Measurements from ENCODE around the gene EGFLAM. TPM values are rescaled to one million over a fixed set of nuclear protein-coding genes. Genes with fewer than 3 reads are reported as not detected.

EGFLAM gene
- total and polyA plus RNA-seq, 10 of the 15 experiments (the other 5 are each of a cell fraction or from before 2014, with no cell fraction given): 0.37 TPM; not detected in 9

GRCh38 chr5:38347896-38348295 lies 89.5 kb downstream of the EGFLAM start:
- Histone ChIP-seq H3K9ac (ENCODE audit: control insufficient read depth, insufficient read depth, low read length) (no peak overlapping the region), H3K9me3 (replicated peaks; ENCODE audit: control insufficient read depth, insufficient read depth, low read length) (no peaks in the 10 kb centered on the region), H3K27me3 (replicated peaks in 1 of 2; ENCODE audit: control insufficient read depth in 2 of 2, insufficient read depth in 2 of 2, low read length in 1 of 2) (no peaks in the 10 kb centered on the region), H2AFZ (ENCODE audit: control insufficient read depth, low read depth, low read length) (no peak overlapping the region), H3K4me1 (ENCODE audit: control insufficient read depth, insufficient read depth, low read length) (no peaks in the 10 kb centered on the region), H3K4me3 (no peak overlapping the region), H3K36me3 (ENCODE audit: control insufficient read depth in 2 of 2, insufficient read depth in 2 of 2, low read length in 1 of 2) (no peaks in the 10 kb centered on the region), H4K20me1 (ENCODE audit: control insufficient read depth, insufficient read depth) (no peaks in the 10 kb centered on the region), H3K79me2 (ENCODE audit: control insufficient read depth, insufficient read depth, low read length) (no peaks in the 10 kb centered on the region), H3K4me2 (ENCODE audit: control insufficient read depth, insufficient read depth) (no peak overlapping the region), H3K27ac (ENCODE audit: control insufficient read depth, insufficient read depth) (no peak overlapping the region)
- DNase-seq (ENCODE audit: low read depth, low spot score) (no peak), FAIRE-seq (no peak), ATAC-seq (no peak)
- ChIA-PET RAD21 (ENCODE audit: unreplicated experiment) (no interaction called here), SMC1A (ENCODE audit: uncharacterized antibody, unreplicated experiment) (no interaction called here), POLR2A (no interaction called here), CTCF (no interaction called here)
- BruUV-seq (replicated peaks): no TSS peak
- intact Hi-C loops (cut with micrococcal nuclease; ENCODE audit: unreplicated experiment): no loop called here
- 0% methylated on average over 1 of the region's 1 CpG for WGBS (ENCODE audit: insufficient coverage, insufficient replicate concordance, low lambda C conversion rate, missing lambda C conversion rate)
- in situ Hi-C loops (cut with MboI): no loop called here
- no peak for TF ChIP-seq HDAC2 (IDR thresholded peaks at IDR 0.05)
- no peak for TF ChIP-seq BCLAF1 (IDR thresholded peaks at IDR 0.05)
- TF ChIP-seq ELK1 (IDR thresholded peaks at IDR 0.05; ENCODE audit: low read depth, low read length): no peak
- no peak for TF ChIP-seq FOS (IDR thresholded peaks at IDR 0.05; ENCODE audit: borderline replicate concordance, extremely low read depth, insufficient read length)
- TF ChIP-seq NFYB (IDR thresholded peaks at IDR 0.05; ENCODE audit: insufficient read depth, low read depth, low read length): no peak
- TF ChIP-seq DPF2 (IDR thresholded peaks at IDR 0.05): no peak
- no peak for TF ChIP-seq E4F1 (IDR thresholded peaks at IDR 0.05; ENCODE audit: borderline replicate concordance, partially characterized antibody)
- TF ChIP-seq, protein P1, sequence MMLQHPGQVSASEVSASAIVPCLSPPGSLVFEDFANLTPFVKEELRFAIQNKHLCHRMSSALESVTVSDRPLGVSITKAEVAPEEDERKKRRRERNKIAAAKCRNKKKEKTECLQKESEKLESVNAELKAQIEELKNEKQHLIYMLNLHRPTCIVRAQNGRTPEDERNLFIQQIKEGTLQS (IDR thresholded peaks at IDR 0.05; ENCODE audit: borderline replicate concordance, extremely low read depth, low read depth, low read length): no peak
- TF ChIP-seq, protein P2, sequence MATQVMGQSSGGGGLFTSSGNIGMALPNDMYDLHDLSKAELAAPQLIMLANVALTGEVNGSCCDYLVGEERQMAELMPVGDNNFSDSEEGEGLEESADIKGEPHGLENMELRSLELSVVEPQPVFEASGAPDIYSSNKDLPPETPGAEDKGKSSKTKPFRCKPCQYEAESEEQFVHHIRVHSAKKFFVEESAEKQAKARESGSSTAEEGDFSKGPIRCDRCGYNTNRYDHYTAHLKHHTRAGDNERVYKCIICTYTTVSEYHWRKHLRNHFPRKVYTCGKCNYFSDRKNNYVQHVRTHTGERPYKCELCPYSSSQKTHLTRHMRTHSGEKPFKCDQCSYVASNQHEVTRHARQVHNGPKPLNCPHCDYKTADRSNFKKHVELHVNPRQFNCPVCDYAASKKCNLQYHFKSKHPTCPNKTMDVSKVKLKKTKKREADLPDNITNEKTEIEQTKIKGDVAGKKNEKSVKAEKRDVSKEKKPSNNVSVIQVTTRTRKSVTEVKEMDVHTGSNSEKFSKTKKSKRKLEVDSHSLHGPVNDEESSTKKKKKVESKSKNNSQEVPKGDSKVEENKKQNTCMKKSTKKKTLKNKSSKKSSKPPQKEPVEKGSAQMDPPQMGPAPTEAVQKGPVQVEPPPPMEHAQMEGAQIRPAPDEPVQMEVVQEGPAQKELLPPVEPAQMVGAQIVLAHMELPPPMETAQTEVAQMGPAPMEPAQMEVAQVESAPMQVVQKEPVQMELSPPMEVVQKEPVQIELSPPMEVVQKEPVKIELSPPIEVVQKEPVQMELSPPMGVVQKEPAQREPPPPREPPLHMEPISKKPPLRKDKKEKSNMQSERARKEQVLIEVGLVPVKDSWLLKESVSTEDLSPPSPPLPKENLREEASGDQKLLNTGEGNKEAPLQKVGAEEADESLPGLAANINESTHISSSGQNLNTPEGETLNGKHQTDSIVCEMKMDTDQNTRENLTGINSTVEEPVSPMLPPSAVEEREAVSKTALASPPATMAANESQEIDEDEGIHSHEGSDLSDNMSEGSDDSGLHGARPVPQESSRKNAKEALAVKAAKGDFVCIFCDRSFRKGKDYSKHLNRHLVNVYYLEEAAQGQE (IDR thresholded peaks at IDR 0.05; ENCODE audit: low read depth, low read length): no peak
- TF ChIP-seq IRF4 (IDR thresholded peaks at IDR 0.05; ENCODE audit: low read depth, low read length): no peak
- no peak for TF ChIP-seq EP300 (IDR thresholded peaks at IDR 0.05; ENCODE audit: borderline replicate concordance in 1 of 2, control insufficient read depth in 1 of 2, low read depth in 2 of 2, low read length in 2 of 2)
- no peak for TF ChIP-seq ATF7 (IDR thresholded peaks at IDR 0.05; ENCODE audit: low read depth)
- TF ChIP-seq STAT3 (IDR thresholded peaks at IDR 0.05; ENCODE audit: low read depth, low read length): no peak
- TF ChIP-seq GABPA (IDR thresholded peaks at IDR 0.05; ENCODE audit: low read depth): no peak

Data from GM12878 (cell line).